T-helper 9 cell (primary cell): ENCODE data around the gene CAPG.

ENCODE experiments used
- DNase-seq: peaks from one replicate; pipeline ENCODE4 v3.0.0-alpha.2; 2020

CAPG gene

DNA sequence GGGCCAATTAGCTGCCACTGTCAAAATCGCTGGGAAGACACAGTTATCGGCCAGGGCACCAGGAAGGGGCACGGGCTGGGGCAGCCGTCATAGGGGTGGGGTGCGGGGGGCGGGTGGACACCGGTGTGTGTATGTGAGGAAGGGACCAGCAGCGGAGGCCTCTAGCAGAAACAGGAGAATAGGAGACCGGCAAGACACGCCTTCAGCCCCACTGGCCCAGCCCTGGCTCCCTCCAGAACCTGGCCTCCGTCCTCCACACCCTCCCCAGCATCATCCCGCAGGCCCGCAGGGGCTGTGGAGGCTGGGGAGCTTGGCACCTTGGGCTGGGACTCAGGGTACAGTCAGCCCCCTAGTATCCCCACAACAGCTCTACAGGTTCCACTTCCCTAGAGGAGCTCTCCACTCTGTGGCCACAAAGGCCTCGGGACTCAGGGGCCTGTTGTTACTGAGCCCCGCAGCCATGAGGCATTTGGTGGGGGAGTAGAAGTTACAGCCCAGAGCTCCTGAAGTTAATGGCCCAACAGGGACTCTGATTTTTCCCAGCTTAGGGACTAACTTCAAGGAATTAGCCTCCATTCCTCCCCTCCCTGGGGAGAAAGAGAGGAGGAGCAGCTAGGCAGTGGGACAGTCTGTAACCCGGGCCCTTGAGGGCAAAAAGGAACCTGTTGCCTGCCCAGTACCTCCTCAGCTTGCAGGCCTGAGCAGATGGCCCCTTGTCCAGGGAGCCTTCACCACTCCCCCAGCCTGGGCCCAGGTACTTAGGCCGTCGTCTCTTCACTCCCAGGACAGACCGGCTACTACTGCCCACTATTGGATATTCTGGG is 28.2 kb upstream of the CAPG start:
- no peak for DNase-seq

GRCh38 chr2:85437488-85438200 is 27.5 kb upstream of the CAPG start:
- peak; percentile 68 for DNase-seq

- no peak for DNase-seq
These were observed 26.8 kb upstream of the CAPG start for GRCh38 chr2:85436836-85437487.

DNA sequence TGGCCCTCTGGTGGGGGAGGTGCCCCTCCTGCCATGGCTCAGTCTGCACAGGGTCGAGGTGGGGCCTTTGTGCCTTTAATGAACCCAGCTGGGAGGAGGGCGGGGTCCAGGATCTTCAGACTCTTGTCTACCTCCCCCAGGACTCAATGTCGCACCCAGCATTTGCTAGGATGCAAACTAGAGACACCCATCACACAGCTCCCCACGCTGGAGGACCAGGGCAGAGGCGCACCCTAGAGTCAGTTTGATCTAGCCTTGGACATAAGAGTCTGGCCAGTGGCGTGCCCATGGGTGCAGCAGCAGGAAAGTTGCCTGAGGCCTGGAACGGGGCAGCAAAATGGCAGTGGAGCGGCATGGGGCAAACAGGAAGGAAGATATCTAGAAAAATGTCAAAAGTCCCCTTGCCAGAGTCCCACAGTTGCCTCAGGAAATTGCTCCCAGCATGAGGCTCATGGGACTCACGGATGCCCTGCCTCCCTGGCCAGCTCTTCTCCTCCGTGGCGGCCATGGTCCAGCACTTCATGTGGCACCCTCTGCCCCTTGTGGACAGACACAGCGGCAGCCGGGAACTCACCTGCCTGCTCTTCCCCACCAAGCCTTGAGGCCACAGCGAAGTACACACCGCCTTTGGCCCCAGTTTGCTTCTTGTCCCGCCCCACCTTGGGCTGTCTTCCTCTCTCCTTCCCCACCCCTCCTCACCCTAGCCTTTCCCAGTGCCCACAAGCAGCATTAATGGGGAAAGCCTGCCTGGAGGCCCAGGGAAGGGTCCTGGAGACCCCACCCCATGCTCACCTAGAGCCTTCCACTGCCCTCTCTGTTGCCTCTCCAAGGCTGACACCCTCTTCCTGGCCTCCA is 26.0 kb upstream of the CAPG start:
- DNase-seq, result no peak

DNA sequence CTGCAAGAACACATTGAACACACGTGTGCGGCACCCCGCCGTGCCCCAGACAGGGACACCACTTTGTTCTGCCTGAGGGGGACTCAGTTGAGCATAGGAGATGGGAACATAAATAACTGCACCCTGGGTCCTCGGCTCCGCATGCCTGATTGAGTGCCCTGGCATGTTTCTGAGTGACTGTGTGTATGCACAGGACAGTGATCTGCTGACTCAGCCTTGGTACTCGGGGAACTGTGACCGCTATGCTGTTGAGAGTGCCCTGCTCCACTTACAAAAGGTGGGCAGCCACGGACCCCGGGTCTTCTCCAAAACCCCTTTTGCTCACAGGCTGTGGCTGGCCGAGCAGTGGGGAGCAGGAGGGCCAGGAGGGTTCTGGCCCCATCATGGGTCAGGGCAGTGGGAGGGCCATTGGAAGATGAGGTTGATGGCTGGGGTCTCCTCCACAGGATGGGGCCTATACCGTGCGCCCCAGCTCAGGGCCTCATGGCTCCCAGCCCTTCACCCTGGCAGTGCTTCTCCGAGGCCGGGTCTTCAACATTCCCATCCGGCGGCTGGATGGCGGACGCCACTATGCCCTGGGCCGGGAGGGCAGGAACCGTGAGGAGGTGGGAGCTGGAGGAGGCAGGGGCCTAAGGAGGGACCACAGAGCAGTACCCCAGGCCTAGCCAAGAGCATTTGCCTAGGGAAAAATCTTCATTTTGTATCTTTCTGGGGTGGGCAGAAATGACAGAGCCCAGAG is 25.2 kb upstream of the CAPG start:
- no peak for DNase-seq

- DNase-seq, result no peak
These were observed 24.5 kb upstream of the CAPG start for GRCh38 chr2:85434696-85435095.

GRCh38 chr2:85433511-85434089 is 23.4 kb upstream of the CAPG start:
- no peak for DNase-seq

DNA sequence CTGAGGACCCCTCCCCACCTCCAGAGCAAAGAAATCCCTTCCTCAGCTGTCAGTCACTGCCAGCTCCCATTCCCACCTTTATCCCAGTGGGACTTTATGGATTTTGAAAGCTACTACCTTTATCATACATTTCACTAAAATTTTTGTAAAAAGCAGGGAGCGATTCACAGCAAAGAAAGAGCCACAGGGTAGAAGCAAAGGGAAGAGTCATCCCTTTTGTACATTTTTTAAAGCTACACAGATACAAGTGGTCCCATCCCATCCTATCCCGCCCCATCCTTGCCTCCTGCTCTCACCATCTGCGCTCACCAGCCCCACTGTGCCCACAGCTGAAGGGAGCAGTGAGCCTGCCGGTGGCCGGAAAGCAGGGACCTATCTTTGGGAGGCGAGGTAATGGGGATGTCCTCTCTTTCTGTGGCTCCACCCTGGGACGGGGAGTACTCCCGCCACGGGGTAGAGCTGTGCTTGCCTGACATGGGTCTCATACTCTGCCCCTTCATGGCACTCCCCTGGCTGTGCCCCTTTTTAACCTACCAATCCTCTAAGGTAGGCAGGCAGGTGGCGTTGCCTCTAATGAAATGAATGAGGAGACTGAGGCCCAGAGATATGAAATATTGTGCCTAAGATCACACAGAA is 21.5 kb upstream of the CAPG start:
- no peak for DNase-seq

DNA sequence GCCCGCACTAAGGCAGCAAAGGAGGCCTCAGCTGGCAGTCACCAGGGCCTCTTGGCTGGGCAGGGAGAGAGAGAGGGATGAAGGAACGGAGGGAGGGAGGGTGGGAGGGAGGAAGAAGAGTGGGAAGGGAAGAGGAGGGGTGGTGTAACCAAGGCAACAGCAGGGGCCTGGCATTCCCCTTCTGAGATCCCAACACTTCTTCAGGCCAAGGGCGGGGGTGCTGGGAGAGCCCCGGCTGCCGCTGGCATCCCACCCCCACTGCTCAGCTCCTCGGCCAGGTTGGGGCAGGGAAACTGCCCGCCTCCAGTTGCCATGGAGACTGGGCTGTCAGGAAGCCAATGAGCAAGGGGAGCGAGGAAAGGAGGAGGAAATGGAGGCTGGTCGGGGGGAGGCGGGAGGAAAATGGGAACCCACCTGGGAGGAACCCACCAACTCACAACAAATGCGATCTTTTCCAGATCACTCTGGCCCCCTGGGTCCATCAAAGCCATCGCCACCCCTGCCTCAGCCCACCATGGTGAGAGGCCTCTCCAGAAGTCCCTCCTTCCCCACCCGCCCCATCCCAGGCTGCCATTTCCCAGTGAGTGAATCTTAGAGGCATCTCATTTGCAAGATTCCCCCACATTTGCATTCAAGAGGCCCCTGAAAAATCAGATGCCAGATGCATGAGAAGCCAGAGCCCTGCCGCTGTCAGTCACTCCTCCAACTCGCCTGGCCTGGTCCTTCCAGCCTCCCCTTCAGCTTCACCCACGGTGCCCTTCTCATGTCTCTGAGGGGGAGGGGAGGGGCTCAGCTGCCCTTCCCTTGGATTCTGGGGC is 20.8 kb upstream of the CAPG start:
- no peak for DNase-seq

DNA sequence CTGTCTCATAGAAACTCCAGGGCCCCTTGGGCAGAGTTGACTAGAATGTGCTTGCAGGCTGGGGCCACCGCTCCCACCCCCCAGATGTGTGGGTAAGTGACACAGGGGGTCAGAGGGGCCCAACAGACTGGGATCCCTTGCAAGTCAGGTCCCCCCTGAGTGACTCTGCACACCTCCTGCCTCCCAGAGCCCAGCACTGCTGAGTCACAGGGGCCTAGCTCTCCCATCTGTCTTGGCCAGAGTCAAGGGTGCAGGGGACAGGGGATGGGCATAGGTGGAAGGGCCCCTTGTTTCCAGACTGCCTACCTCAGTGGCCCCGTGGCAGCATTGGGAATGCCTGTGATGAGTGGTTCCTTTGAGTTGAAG is 19.7 kb upstream of the CAPG start:
- DNase-seq, result no peak

DNA sequence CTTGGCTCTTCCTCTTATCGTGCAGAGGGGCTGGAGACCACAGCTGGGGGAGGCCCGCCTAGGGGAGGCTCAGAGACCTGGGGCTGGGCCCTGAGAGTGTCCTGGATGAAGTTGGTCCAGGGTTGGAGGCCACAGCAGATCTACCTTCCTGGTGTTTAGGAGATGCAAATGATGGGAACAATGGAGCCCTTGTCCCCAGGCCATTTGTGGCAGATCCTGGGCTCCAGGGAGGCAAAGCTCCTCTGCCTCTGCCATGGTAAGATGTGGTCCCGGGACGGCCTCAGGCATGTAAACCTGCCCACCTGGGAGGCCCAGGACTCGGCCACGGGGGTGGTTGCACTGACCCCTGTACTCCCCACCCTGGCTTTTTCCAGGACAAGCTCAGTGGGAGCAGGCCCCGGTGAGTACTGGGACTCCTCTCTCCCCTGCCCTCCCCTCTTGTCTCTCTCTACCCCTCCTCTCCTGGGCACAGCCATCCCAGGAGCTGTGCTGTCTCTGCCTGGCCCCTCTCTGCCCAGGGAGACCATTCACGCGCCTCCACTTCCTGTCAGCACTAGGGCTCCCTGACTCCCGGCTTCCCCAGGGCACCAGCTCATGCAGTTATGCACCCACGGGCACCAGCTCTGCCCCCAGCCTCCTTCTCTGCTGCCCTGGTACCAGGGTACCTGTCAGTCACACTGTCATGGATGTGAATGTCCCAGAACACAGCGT is 19.2 kb upstream of the CAPG start:
- no peak for DNase-seq

DNA sequence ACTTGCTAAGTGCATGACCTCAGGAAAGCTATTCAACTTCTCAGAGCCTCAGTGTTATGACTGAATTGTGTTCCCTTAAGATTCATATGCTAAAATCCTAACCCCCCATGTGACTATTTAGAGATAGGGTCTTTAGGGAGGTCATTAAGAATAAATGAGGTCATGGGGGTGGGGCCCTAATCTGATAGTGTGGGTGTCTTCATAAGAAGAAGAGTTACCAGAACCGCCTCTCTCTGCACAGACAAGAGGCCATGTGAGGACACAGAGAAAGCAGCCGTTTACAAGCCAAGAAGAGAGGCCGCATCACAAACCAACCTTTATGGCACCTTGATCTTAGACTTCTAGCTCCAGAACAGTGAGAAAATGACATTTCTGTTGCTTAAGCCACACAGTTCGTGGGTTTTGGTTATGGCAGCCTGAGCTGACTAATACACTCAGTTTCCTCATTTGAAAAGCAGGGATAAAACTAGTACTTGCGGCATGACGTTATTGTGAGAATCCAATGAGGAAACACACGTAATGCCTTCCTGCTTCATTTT is 18.2 kb upstream of the CAPG start:
- DNase-seq, result no peak

GRCh38 chr2:85427300-85427835 is 17.2 kb upstream of the CAPG start:
- no peak for DNase-seq

DNA sequence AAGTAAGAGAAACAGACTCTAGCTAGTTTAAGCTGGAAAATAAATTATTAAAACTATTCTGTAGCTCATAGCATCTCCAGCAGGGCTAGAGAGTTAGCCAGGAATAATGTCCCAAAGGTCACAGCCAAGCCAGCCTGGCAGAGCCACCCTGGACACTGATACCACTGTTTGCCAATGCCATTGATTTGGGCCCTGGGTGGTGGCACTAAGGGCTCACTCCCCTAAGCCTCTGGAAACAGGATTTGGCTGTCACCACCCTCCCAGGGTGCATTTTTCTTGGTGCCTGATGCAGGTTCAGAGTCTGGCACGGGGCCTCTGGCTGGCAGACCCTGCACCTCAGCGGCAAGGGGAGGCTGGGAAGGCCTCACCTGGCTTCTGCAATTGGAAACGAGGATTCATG is 15.4 kb upstream of the CAPG start:
- no peak for DNase-seq

GRCh38 chr2:85423525-85423924 is 13.4 kb upstream of the CAPG start:
- no peak for DNase-seq

DNA sequence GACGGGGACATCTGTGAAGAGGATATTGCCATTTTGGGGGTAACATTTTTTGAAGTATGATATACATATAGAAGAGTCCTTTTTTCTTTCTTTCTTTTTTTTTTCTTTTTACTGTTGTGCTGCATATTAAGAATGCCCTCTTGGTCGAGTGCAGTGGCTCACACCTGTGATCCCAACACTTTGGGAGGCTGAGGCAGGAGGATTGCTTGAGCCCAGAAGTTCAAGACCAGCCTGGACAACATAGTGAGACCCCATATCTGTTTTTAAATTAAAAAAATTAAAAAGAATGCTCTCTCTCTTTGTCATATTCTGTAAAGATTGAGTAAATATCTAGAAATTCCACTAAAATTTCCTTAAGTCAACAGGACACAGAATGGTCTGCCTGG is 11.9 kb upstream of the CAPG start:
- no peak for DNase-seq

- no peak for DNase-seq
These were observed 11.3 kb upstream of the CAPG start for GRCh38 chr2:85421260-85422071.

GRCh38 chr2:85420536-85421259 is 10.5 kb upstream of the CAPG start:
- peak; percentile 91 for DNase-seq
